ENCODE data around the gene VIL1. TPM values are rescaled to one million over a fixed set of nuclear protein-coding genes. Genes with fewer than 3 reads are reported as not detected.

Gene VIL1
- polyA plus RNA-seq, 1 donor from 2014 or later: not detected

DNA sequence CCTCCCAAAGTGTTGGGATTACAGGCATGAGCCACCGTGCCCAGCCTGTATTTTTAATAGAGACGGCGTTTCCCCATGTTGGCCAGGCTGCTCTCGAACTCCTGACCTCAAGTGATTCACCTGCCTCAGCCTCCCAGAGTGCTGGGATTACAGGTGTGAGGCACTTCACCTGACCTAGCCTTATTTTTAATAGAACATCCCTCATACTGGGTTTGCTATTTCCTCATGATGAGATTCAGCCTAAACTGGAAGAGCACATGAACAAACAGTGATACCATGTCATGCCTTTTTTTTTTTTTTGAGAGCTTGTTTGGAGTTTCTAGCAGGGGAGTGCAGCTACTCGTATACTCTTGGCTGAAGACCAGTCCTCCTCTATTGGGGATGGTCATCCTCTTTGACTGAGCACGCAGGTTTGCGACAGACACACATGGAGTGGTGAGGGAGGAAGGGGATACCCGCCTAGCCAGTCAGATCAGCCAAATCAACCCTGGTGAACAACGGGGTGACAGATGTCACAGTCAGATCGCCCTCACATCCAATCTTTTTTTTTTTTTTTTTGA lies 81.7 kb downstream of the VIL1 start:
- Histone ChIP-seq H3F3A (ENCODE audit: insufficient read depth, low read length, poor library complexity, severe bottlenecking) (no peaks in the 10 kb centered on the region), H3K79me2 (replicated peaks; ENCODE audit: insufficient read depth, low read length) (no peaks in the 10 kb centered on the region), H3K4me2 (ENCODE audit: low read length) (no peak overlapping the region), H3K9ac (ENCODE audit: low read length) (no peak overlapping the region), H2AFZ (ENCODE audit: low read depth, low read length) (no peak overlapping the region), H3K4me3 (ENCODE audit: low read length) (no peak overlapping the region), H3K36me3 (ENCODE audit: insufficient read depth, low read length) (no peaks in the 10 kb centered on the region), H4K20me1 (ENCODE audit: insufficient read depth) (no peaks in the 10 kb centered on the region), H3K9me3 (ENCODE audit: low read length) (no peaks in the 10 kb centered on the region), H3K27me3 (ENCODE audit: insufficient read depth, low read depth, low read length) (no peaks in the 10 kb centered on the region), H3K27ac (ENCODE audit: low read length) (no peak overlapping the region), H3K9me2 (ENCODE audit: insufficient read depth, low read length) (no peaks in the 10 kb centered on the region)
- TF ChIP-seq POLR2AphosphoS5 (IDR thresholded peaks at IDR 0.05) (no peak), EP300 (conservative IDR thresholded peaks at IDR 0.05; ENCODE audit: poor library complexity, severe bottlenecking) (no peak), EZH2 (IDR thresholded peaks at IDR 0.05; ENCODE audit: borderline replicate concordance, insufficient read depth, low read length, poor library complexity, severe bottlenecking) (no peak), SMC3 (conservative IDR thresholded peaks at IDR 0.05; ENCODE audit: poor library complexity) (no peak), RAD21 (conservative IDR thresholded peaks at IDR 0.05) (no peak)
- TF ChIP-seq, protein P1, sequence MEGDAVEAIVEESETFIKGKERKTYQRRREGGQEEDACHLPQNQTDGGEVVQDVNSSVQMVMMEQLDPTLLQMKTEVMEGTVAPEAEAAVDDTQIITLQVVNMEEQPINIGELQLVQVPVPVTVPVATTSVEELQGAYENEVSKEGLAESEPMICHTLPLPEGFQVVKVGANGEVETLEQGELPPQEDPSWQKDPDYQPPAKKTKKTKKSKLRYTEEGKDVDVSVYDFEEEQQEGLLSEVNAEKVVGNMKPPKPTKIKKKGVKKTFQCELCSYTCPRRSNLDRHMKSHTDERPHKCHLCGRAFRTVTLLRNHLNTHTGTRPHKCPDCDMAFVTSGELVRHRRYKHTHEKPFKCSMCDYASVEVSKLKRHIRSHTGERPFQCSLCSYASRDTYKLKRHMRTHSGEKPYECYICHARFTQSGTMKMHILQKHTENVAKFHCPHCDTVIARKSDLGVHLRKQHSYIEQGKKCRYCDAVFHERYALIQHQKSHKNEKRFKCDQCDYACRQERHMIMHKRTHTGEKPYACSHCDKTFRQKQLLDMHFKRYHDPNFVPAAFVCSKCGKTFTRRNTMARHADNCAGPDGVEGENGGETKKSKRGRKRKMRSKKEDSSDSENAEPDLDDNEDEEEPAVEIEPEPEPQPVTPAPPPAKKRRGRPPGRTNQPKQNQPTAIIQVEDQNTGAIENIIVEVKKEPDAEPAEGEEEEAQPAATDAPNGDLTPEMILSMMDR (IDR thresholded peaks at IDR 0.05; ENCODE audit: poor library complexity, severe bottlenecking): no peak
- TF ChIP-seq, protein P2, sequence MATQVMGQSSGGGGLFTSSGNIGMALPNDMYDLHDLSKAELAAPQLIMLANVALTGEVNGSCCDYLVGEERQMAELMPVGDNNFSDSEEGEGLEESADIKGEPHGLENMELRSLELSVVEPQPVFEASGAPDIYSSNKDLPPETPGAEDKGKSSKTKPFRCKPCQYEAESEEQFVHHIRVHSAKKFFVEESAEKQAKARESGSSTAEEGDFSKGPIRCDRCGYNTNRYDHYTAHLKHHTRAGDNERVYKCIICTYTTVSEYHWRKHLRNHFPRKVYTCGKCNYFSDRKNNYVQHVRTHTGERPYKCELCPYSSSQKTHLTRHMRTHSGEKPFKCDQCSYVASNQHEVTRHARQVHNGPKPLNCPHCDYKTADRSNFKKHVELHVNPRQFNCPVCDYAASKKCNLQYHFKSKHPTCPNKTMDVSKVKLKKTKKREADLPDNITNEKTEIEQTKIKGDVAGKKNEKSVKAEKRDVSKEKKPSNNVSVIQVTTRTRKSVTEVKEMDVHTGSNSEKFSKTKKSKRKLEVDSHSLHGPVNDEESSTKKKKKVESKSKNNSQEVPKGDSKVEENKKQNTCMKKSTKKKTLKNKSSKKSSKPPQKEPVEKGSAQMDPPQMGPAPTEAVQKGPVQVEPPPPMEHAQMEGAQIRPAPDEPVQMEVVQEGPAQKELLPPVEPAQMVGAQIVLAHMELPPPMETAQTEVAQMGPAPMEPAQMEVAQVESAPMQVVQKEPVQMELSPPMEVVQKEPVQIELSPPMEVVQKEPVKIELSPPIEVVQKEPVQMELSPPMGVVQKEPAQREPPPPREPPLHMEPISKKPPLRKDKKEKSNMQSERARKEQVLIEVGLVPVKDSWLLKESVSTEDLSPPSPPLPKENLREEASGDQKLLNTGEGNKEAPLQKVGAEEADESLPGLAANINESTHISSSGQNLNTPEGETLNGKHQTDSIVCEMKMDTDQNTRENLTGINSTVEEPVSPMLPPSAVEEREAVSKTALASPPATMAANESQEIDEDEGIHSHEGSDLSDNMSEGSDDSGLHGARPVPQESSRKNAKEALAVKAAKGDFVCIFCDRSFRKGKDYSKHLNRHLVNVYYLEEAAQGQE (IDR thresholded peaks at IDR 0.05; ENCODE audit: borderline replicate concordance): no peak

DNA sequence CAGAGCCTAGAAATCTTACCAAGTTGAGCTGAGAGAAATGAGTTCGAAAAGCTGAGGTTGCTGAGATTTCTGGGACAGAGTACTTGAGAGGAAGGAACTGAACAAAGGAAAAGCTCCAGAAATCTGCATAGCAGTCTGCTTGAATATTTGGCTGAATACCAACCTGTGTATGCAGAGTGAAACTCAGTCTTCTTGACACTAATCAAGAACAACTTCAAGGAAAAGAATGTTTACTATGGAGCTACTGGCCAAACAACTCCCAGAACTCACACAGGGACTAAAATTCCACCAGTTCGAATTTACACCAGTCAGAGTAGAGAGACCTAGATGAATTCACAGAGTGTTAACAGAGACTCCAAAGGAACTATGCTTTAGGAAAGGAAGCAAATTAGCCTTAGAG lies 82.7 kb downstream of the VIL1 start:
- TF ChIP-seq, protein P2 (IDR thresholded peaks at IDR 0.05; ENCODE audit: borderline replicate concordance): no peak
- no peak for TF ChIP-seq RAD21 (conservative IDR thresholded peaks at IDR 0.05)
- no peak for TF ChIP-seq EP300 (conservative IDR thresholded peaks at IDR 0.05; ENCODE audit: poor library complexity, severe bottlenecking)
- TF ChIP-seq, protein P1 (IDR thresholded peaks at IDR 0.05; ENCODE audit: poor library complexity, severe bottlenecking): no peak
- no peak for TF ChIP-seq MXI1 (conservative IDR thresholded peaks at IDR 0.05; ENCODE audit: poor library complexity, severe bottlenecking)
- TF ChIP-seq POLR2AphosphoS5 (IDR thresholded peaks at IDR 0.05): no peak
- TF ChIP-seq SMC3 (conservative IDR thresholded peaks at IDR 0.05; ENCODE audit: poor library complexity): no peak
- no peak for TF ChIP-seq EZH2 (IDR thresholded peaks at IDR 0.05; ENCODE audit: borderline replicate concordance, insufficient read depth, low read length, poor library complexity, severe bottlenecking)
- TF ChIP-seq TAF1 (IDR thresholded peaks at IDR 0.05; ENCODE audit: low read depth): no peak
- Histone ChIP-seq H4K20me1 (ENCODE audit: insufficient read depth) (no peaks in the 10 kb centered on the region), H3K9me2 (ENCODE audit: insufficient read depth, low read length) (no peaks in the 10 kb centered on the region), H3K9ac (ENCODE audit: low read length) (no peak overlapping the region), H3K27ac (ENCODE audit: low read length) (no peak overlapping the region), H2AFZ (ENCODE audit: low read depth, low read length) (no peak overlapping the region), H3K36me3 (ENCODE audit: insufficient read depth, low read length) (no peaks in the 10 kb centered on the region), H3K4me3 (ENCODE audit: low read length) (no peak overlapping the region), H3F3A (ENCODE audit: insufficient read depth, low read length, poor library complexity, severe bottlenecking) (no peaks in the 10 kb centered on the region), H3K79me2 (replicated peaks; ENCODE audit: insufficient read depth, low read length) (no peaks in the 10 kb centered on the region), H3K27me3 (ENCODE audit: insufficient read depth, low read depth, low read length) (no peaks in the 10 kb centered on the region), H3K9me3 (ENCODE audit: low read length) (no peaks in the 10 kb centered on the region), H3K4me2 (ENCODE audit: low read length) (no peak overlapping the region)
